ENCODE data around the gene SPESP1. TPM values are rescaled to one million over a fixed set of nuclear protein-coding genes. Genes with fewer than 3 reads are reported as not detected.

SPESP1 gene
- total and polyA plus RNA-seq, 2 donors (not counting 1 experiment from before 2014, with no cell fraction given) = 4.6 to 6.4 TPM

DNA sequence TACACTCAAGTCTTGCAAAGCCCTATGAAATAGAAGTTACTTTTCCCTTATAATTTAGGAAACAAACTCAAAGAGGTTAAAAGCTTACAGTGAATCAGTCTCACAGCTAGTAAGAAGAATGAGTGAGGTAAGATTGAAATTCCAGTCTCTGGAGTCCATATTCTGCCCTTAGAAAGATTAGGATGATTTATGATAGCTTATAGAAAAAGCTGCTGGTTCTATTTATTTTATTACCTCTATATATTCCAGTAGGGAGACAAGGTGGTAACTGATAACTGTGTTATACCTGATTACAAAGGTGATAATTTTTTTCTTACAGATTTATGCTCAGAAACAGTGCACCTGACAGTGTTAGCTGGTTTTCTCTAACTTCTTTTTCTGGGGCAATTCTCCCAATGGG, 34.1 kb upstream of the SPESP1 start:
- DNase-seq (ENCODE audit: low read depth in 2 of 2) = no peak
- no peaks in the 10 kb centered on the region for H3K79me2 ChIP-seq (ENCODE audit: control insufficient read depth, insufficient read depth, low read length)
- no peak overlapping the region for H2AFZ ChIP-seq (ENCODE audit: low read length)
- H3K4me1 ChIP-seq (ENCODE audit: control insufficient read depth, extremely low read depth, insufficient read depth, low read length) = no peaks in the 10 kb centered on the region
- H3K9ac ChIP-seq (ENCODE audit: insufficient read depth, low read length) = no peak overlapping the region
- no peak overlapping the region for H3K4me3 ChIP-seq (replicated peaks in 1 of 4; ENCODE audit: control extremely low read depth in 1 of 4, insufficient read depth in 1 of 4, low read depth in 3 of 4, low read length in 4 of 4)
- H3K36me3 ChIP-seq (ENCODE audit: control insufficient read depth, insufficient read depth, low read length) = no peaks in the 10 kb centered on the region
- H4K20me1 ChIP-seq (ENCODE audit: control insufficient read depth, extremely low read depth, insufficient read depth, low read length) = no peaks in the 10 kb centered on the region
- TF ChIP-seq EZH2 (IDR thresholded peaks at IDR 0.05; ENCODE audit: low read length, missing control alignments) = no peak
- TF ChIP-seq, protein P1, sequence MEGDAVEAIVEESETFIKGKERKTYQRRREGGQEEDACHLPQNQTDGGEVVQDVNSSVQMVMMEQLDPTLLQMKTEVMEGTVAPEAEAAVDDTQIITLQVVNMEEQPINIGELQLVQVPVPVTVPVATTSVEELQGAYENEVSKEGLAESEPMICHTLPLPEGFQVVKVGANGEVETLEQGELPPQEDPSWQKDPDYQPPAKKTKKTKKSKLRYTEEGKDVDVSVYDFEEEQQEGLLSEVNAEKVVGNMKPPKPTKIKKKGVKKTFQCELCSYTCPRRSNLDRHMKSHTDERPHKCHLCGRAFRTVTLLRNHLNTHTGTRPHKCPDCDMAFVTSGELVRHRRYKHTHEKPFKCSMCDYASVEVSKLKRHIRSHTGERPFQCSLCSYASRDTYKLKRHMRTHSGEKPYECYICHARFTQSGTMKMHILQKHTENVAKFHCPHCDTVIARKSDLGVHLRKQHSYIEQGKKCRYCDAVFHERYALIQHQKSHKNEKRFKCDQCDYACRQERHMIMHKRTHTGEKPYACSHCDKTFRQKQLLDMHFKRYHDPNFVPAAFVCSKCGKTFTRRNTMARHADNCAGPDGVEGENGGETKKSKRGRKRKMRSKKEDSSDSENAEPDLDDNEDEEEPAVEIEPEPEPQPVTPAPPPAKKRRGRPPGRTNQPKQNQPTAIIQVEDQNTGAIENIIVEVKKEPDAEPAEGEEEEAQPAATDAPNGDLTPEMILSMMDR (conservative IDR thresholded peaks at IDR 0.05 in 1 of 2, IDR thresholded peaks at IDR 0.05 in 1 of 2; ENCODE audit: low read depth in 1 of 2, low read length in 2 of 2) = no peak
- H3K4me2 ChIP-seq (ENCODE audit: extremely low read depth, insufficient read depth, low read length) = no peak overlapping the region
- H3K27ac ChIP-seq (ENCODE audit: insufficient read depth, low read length) = no peak overlapping the region
- peaks cover 2% of the 10 kb centered on the region for H3K27me3 ChIP-seq (ENCODE audit: control insufficient read depth, insufficient read depth, low read length)
- no peaks in the 10 kb centered on the region for H3K9me3 ChIP-seq (ENCODE audit: control insufficient read depth, insufficient read depth, low read depth, low read length)

DNA sequence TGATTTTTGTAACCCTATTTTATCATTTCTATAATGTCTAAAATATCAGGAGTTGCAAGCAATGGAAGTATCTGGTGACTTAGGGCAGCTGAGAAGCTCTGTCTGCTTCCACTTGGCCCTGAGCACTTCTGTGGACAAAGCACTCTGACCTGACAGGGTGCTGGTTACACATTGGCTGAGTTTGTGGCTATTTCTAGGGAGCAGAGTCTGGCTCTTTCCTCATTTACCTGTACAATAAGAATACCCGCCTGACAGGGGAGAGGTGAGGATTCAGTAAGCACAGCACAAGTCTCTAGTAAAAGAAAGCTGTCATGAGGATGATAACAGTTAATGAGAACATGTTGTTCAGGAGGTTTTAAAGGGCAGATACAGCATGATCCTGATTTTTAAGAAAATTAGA, 33.3 kb upstream of the SPESP1 start:
- no peak overlapping the region for H3K9ac ChIP-seq (ENCODE audit: insufficient read depth, low read length)
- H3K79me2 ChIP-seq (ENCODE audit: control insufficient read depth, insufficient read depth, low read length) = no peaks in the 10 kb centered on the region
- H3K4me3 ChIP-seq (replicated peaks in 1 of 4; ENCODE audit: control extremely low read depth in 1 of 4, insufficient read depth in 1 of 4, low read depth in 3 of 4, low read length in 4 of 4) = no peak overlapping the region
- no peaks in the 10 kb centered on the region for H3K9me3 ChIP-seq (ENCODE audit: control insufficient read depth, insufficient read depth, low read depth, low read length)
- no peak overlapping the region for H3K4me2 ChIP-seq (ENCODE audit: extremely low read depth, insufficient read depth, low read length)
- no peaks in the 10 kb centered on the region for H4K20me1 ChIP-seq (ENCODE audit: control insufficient read depth, extremely low read depth, insufficient read depth, low read length)
- TF ChIP-seq EZH2 (IDR thresholded peaks at IDR 0.05; ENCODE audit: low read length, missing control alignments) = no peak
- TF ChIP-seq, protein P1 (conservative IDR thresholded peaks at IDR 0.05 in 1 of 2, IDR thresholded peaks at IDR 0.05 in 1 of 2; ENCODE audit: low read depth in 1 of 2, low read length in 2 of 2) = no peak
- peaks cover 2% of the 10 kb centered on the region for H3K27me3 ChIP-seq (ENCODE audit: control insufficient read depth, insufficient read depth, low read length)
- H3K36me3 ChIP-seq (ENCODE audit: control insufficient read depth, insufficient read depth, low read length) = no peaks in the 10 kb centered on the region
- DNase-seq (ENCODE audit: low read depth in 2 of 2) = no peak
- H2AFZ ChIP-seq (ENCODE audit: low read length) = no peak overlapping the region
- H3K4me1 ChIP-seq (ENCODE audit: control insufficient read depth, extremely low read depth, insufficient read depth, low read length) = no peaks in the 10 kb centered on the region
- no peak overlapping the region for H3K27ac ChIP-seq (ENCODE audit: insufficient read depth, low read length)

DNA sequence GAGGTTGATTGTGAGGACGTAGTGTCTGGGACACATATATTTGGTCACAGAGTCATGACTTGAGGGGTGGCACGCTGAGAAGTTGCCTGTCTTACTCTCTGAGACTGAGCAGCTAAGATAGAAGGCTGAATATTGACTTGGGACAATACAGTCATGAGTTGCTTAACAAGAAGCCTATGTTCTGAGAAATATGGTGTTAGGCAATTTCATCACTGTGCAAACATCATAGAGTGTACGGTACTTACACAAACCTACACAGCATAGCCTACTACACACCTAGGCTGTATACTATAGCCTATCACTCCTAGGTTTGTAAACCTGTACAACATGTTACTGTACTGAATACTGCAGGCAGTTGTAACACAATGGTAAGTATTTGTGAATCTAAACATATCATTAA, 30.3 kb upstream of the SPESP1 start:
- H3K9ac ChIP-seq (ENCODE audit: insufficient read depth, low read length) = no peak overlapping the region
- H4K20me1 ChIP-seq (ENCODE audit: control insufficient read depth, extremely low read depth, insufficient read depth, low read length) = no peaks in the 10 kb centered on the region
- H3K79me2 ChIP-seq (ENCODE audit: control insufficient read depth, insufficient read depth, low read length) = no peaks in the 10 kb centered on the region
- H3K4me1 ChIP-seq (ENCODE audit: control insufficient read depth, extremely low read depth, insufficient read depth, low read length) = no peaks in the 10 kb centered on the region
- peaks cover 8% of the 10 kb centered on the region for H3K27me3 ChIP-seq (ENCODE audit: control insufficient read depth, insufficient read depth, low read length)
- H3K36me3 ChIP-seq (ENCODE audit: control insufficient read depth, insufficient read depth, low read length) = no peaks in the 10 kb centered on the region
- no peaks in the 10 kb centered on the region for H3K9me3 ChIP-seq (ENCODE audit: control insufficient read depth, insufficient read depth, low read depth, low read length)
- TF ChIP-seq EZH2 (IDR thresholded peaks at IDR 0.05; ENCODE audit: low read length, missing control alignments) = no peak
- TF ChIP-seq, protein P1 (conservative IDR thresholded peaks at IDR 0.05 in 1 of 2, IDR thresholded peaks at IDR 0.05 in 1 of 2; ENCODE audit: low read depth in 1 of 2, low read length in 2 of 2) = no peak
- no peak overlapping the region for H3K27ac ChIP-seq (ENCODE audit: insufficient read depth, low read length)
- no peak for DNase-seq (ENCODE audit: low read depth in 2 of 2)
- H3K4me2 ChIP-seq (ENCODE audit: extremely low read depth, insufficient read depth, low read length) = no peak overlapping the region
- no peak overlapping the region for H2AFZ ChIP-seq (ENCODE audit: low read length)
- no peak overlapping the region for H3K4me3 ChIP-seq (replicated peaks in 1 of 4; ENCODE audit: control extremely low read depth in 1 of 4, insufficient read depth in 1 of 4, low read depth in 3 of 4, low read length in 4 of 4)
